GM12801 (cell line): ENCODE measurements around the gene HAND1.

Experiments
- CTCF ChIP-seq: IDR thresholded peaks from one replicate; pipeline ENCODE4 v1.5.1; 2011; ENCODE audit warnings: control low read depth; ENCODE audit not compliant: insufficient read length; ENCODE audit errors: extremely low read depth

HAND1 gene

GRCh38 chr5:154477382-154478223 is 424 bp downstream of the HAND1 start:
- no peak for TF ChIP-seq CTCF

GRCh38 chr5:154476354-154477205 is 1.4 kb downstream of the HAND1 start:
- no peak for TF ChIP-seq CTCF

- TF ChIP-seq CTCF, result no peak
Observed at GRCh38 chr5:154475591-154476353, 2.3 kb downstream of the HAND1 start.

GRCh38 chr5:154474396-154475334 is 3.4 kb downstream of the HAND1 start:
- TF ChIP-seq CTCF, result no peak

GRCh38 chr5:154473581-154474283 is 4.3 kb downstream of the HAND1 start:
- no peak for TF ChIP-seq CTCF

- TF ChIP-seq CTCF, result no peak
Observed at GRCh38 chr5:154472871-154473580, 5.0 kb downstream of the HAND1 start.
